ENCODE results near the gene DISP3. TPM values are rescaled to one million over a fixed set of nuclear protein-coding genes. Genes with fewer than 3 reads are reported as not detected.

DISP3 gene
- total RNA-seq, 1 donor from 2014 or later = not detected

DNA sequence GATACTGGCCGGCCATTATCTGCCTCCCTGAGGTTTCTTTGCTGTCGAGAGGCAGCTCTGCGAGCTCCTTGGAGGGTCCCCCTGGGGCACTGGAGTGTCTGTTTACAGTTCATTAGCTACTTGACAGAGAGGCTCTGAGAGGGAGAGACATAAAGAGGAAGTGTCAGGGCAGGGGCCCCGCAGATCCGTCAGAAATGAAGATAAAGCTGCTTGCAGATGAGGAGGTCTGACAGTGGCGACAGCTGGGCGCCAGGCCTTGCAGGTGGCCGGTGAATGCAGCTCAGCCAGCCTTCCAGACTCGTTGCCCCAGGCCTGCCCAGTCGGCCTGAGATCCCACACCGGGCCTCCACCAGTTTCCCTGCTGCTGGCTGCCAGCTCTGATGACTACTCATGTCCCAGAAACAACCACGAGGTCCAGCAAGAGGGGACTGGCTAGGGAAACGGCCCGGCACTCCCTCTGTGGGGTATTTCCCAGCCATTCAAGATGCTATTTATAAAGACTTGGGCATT, 84.7 kb downstream of the DISP3 start:
- Histone ChIP-seq H3K4me3 (ENCODE audit: low read depth, low read length) (no peak overlapping the region), H3K36me3 (ENCODE audit: control insufficient read depth, insufficient read depth, low read length) (no peaks in the 10 kb centered on the region), H3K27me3 (ENCODE audit: control insufficient read depth, insufficient read depth, low read length) (no peaks in the 10 kb centered on the region)
- TF ChIP-seq, protein P1, sequence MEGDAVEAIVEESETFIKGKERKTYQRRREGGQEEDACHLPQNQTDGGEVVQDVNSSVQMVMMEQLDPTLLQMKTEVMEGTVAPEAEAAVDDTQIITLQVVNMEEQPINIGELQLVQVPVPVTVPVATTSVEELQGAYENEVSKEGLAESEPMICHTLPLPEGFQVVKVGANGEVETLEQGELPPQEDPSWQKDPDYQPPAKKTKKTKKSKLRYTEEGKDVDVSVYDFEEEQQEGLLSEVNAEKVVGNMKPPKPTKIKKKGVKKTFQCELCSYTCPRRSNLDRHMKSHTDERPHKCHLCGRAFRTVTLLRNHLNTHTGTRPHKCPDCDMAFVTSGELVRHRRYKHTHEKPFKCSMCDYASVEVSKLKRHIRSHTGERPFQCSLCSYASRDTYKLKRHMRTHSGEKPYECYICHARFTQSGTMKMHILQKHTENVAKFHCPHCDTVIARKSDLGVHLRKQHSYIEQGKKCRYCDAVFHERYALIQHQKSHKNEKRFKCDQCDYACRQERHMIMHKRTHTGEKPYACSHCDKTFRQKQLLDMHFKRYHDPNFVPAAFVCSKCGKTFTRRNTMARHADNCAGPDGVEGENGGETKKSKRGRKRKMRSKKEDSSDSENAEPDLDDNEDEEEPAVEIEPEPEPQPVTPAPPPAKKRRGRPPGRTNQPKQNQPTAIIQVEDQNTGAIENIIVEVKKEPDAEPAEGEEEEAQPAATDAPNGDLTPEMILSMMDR (IDR thresholded peaks at IDR 0.05; ENCODE audit: insufficient read depth, low read length, severe bottlenecking) = no peak
- DNase-seq (ENCODE audit: low read depth) (peak; percentile 87), FAIRE-seq (no peak)

DNA sequence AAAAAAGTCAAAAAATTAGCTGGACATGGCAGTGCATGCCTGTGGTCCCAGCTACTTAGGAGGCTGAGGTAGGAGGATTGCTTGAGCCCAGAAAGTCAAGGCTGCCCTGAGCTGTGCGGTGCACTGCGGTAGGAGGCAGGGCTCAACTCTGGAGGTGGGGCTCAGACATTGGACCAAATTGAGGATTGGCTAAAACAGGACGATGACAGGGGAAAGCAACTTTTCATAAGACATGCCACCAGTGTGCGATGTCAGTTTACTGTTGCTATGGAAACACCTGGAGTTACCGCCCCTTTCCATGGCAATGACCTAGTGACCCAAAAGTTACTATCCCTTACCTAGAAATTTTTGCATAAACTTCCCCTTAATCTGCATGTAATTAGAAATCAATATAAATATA, 85.3 kb downstream of the DISP3 start:
- TF ChIP-seq, protein P1 (IDR thresholded peaks at IDR 0.05; ENCODE audit: insufficient read depth, low read length, severe bottlenecking) = no peak
- no peaks in the 10 kb centered on the region for H3K27me3 ChIP-seq (ENCODE audit: control insufficient read depth, insufficient read depth, low read length)
- H3K36me3 ChIP-seq (ENCODE audit: control insufficient read depth, insufficient read depth, low read length) = no peaks in the 10 kb centered on the region
- FAIRE-seq (no peak), DNase-seq (ENCODE audit: low read depth) (no peak)
- no peak overlapping the region for H3K4me3 ChIP-seq (ENCODE audit: low read depth, low read length)

DNA sequence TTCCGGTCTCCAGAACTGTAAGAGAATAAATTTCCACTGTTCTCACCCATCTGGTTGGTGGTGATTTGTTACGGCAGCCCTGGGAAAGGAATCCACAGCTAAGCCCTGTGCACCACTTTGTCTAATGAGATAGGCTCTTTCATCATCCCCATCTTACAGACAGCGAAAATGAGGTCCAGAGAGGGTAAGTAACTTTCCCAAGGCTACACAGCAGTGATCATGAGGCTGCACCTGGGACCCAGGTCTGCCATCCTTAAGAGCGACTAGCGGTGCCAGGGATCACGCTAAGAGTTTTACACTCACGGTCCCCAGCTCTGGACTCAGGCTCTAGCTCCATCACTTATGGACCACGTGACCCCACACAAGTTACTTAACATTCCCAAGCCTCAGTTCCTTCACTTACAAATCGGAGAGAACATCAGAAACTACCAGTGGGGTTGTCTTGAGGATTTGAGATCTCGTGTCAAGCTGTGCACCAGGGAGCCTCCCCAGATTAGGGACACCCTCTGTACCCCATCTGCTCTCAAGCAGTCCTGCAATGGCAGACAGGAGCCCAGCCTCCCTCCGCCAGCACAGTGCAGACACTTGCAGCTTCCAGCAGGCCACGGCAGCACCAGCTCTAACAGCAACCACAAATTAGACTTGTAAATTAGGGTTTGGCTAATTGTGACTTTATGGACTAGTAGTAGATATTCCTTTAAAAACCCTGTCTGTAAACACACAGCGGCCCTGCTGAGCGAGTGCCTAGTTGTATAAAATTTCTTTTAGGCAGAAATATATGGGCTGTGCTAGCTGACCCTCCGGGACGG, 87.3 kb downstream of the DISP3 start:
- H3K27me3 ChIP-seq (ENCODE audit: control insufficient read depth, insufficient read depth, low read length) = no peaks in the 10 kb centered on the region
- TF ChIP-seq, protein P1 (IDR thresholded peaks at IDR 0.05; ENCODE audit: insufficient read depth, low read length, severe bottlenecking) = no peak
- DNase-seq (ENCODE audit: low read depth) (no peak), FAIRE-seq (peak; percentile 64)
- H3K4me3 ChIP-seq (ENCODE audit: low read depth, low read length) = no peak overlapping the region
- no peaks in the 10 kb centered on the region for H3K36me3 ChIP-seq (ENCODE audit: control insufficient read depth, insufficient read depth, low read length)

DNA sequence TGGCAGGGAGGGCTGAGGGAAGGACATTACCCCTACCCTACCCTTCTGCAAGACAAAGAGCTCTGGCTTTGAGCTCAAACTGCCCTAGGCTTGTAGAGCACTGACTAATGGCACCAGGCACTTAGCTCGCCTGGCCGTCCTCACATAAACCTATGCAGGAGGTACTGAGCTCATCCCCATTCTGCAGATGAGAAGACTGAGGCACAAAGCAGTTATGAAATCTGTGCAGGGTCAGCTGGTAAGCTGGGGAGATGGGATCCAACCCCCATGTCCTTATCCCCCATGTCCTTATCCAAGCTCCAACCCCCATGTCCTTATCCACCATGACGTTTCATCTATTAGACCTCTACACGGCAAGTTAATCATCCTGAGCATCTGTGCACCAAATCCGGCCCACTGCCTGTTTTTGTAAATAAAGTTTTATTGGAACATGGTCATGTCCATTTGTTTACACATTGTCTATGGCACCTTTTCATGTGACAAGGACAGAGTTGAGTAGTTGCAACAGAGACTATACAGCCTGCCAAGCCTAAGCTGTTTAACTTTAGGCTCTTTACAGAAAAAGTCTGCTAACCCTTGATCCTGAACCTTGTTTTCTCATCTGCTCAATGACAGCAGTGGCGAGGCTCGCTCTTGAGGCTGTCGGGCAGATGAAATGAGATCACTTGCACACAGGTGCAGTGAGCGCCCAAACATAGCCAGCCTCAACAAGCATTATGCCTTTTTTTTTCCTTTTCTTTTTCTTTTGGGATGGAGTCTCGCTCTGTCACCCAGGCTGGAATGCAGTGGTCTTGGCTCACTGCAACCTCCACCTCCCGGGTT, 88.5 kb downstream of the DISP3 start:
- no peak for FAIRE-seq
- TF ChIP-seq, protein P1 (IDR thresholded peaks at IDR 0.05; ENCODE audit: insufficient read depth, low read length, severe bottlenecking) = no peak
- H3K36me3 ChIP-seq (ENCODE audit: control insufficient read depth, insufficient read depth, low read length) = no peaks in the 10 kb centered on the region
- H3K4me3 ChIP-seq (ENCODE audit: low read depth, low read length) = no peak overlapping the region
- H3K27me3 ChIP-seq (ENCODE audit: control insufficient read depth, insufficient read depth, low read length) = no peaks in the 10 kb centered on the region
- no peak for DNase-seq (ENCODE audit: low read depth)

DNA sequence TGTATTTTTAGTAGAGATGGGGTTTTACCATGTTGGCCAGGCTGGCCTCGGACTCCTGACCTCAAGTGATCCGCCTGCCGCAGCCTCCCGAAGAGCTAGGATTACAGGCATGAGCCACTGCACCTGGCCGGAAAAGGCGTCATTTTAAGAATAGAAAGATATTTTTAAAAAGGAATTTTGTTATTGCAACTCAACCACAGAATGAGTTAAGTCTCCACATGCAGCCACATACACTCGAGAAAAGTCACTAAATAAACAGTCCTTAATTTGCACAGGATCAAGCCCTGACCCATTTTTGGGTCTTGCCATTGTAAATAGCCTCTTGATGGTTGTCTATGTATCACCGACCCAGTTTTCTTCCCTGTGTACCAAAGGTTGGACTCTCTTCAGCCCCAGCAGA, 89.7 kb downstream of the DISP3 start:
- TF ChIP-seq, protein P1 (IDR thresholded peaks at IDR 0.05; ENCODE audit: insufficient read depth, low read length, severe bottlenecking) = no peak
- FAIRE-seq (no peak), DNase-seq (ENCODE audit: low read depth) (peak; percentile 90)
- Histone ChIP-seq H3K27me3 (ENCODE audit: control insufficient read depth, insufficient read depth, low read length) (no peaks in the 10 kb centered on the region), H3K4me3 (ENCODE audit: low read depth, low read length) (no peak overlapping the region), H3K36me3 (ENCODE audit: control insufficient read depth, insufficient read depth, low read length) (no peaks in the 10 kb centered on the region)

All from bronchial epithelial cell (primary cell).